Hematopoietic multipotent progenitor cell treated with erythropoietin and hydrocortisone succinate and interleukin-3 and kit ligand, for 6 days (in vitro differentiated cells): ENCODE data around the gene HPCAL1.
"Not testable (repeated sequence)": the region's sequence is repeated elsewhere in the genome, so short reads cannot be mapped to it uniquely, and the experiment has no call there.

Source experiments
- DNase-seq: peaks from one replicate; pipeline ENCODE4 v3.0.0-alpha.2; 2015

HPCAL1 gene

GRCh38 chr2:10285556-10286198 lies 17.0 kb upstream of the HPCAL1 start:
- peak; percentile 78 for DNase-seq

GRCh38 chr2:10286216-10287037 lies 16.3 kb upstream of the HPCAL1 start:
- DNase-seq: no peak

- DNase-seq: no peak
These were observed 14.9 kb upstream of the HPCAL1 start for GRCh38 chr2:10287761-10288160.

DNA sequence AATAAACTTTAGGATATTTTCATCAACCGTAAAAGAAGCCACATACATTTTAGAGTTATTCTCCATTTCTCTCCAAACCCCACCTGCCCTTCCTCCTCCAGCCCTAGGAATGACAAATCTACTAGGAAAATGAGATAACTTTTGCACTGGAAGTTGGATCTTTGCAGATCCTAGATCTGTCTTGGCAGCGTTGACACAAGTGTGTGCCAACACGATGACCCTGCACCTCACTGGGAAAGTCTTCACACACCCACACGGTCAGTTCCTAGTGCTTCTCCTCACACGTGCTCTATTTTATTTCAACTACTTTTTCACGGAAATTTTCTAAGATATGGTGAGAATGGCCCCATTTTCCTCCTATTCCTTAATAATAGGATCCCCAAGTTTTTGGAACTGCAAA lies 14.1 kb upstream of the HPCAL1 start:
- DNase-seq: no peak

DNA sequence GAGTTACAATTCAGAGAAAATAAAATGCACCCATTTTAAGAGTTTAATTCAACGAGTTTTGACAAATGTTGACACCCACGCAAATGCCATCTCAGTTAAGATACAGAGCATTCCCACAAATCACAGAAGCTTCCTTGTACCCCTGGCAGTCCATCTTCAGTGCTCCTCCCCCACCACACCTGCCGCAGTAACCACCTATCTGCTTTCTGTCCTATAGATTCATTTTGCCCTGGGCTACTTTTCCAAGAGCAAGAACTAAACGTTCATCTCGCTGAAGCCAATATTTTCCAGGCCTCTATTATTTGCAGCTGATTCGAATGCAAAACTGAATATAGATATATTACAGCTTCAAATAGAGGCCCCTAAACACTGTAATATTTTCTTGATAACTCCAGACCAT lies 13.4 kb upstream of the HPCAL1 start:
- no peak for DNase-seq

- DNase-seq: no peak
These were observed 12.8 kb upstream of the HPCAL1 start for GRCh38 chr2:10289891-10290290.

GRCh38 chr2:10291376-10291775 lies 11.3 kb upstream of the HPCAL1 start:
- not testable (repeated sequence) for DNase-seq

- DNase-seq: no peak
These were observed 10.7 kb upstream of the HPCAL1 start for GRCh38 chr2:10292033-10292432.

- no peak for DNase-seq
These were observed 9.1 kb upstream of the HPCAL1 start for GRCh38 chr2:10293603-10294002.

- DNase-seq: no peak
These were observed 8.6 kb upstream of the HPCAL1 start for GRCh38 chr2:10294077-10294476.

GRCh38 chr2:10295649-10296048 lies 7.1 kb upstream of the HPCAL1 start:
- DNase-seq: not testable (repeated sequence)

- no peak for DNase-seq
These were observed 6.6 kb upstream of the HPCAL1 start for GRCh38 chr2:10296142-10296541.

GRCh38 chr2:10297191-10297830 lies 5.4 kb upstream of the HPCAL1 start:
- DNase-seq: no peak

DNA sequence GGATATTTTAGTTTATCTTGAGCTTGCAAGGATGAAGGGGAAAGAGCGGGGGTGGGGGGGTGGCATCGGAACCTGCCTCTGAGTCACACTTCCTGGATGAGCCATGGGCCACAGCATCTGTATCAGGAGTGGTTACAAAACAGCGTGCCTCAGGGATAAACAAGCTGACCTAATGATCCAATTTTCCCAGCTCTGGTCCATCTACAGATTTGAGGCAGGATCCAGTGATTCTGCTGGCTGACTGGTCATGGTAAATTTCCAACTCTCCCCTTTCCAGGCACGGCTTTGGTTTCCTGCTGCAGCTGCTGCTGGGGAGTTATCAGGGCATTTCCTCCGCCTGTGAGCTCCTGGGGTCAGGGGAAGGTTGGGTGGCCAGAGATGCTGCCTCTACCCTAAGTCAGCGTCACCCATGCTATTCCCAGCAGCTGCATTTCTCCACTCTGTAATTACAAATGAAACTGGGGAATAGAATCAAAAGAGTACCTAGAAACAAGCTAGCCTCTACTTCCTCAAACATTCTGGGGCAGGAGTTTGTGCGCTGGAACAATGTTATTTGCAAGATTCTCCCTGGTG lies 4.7 kb upstream of the HPCAL1 start:
- DNase-seq: peak; percentile 44

GRCh38 chr2:10298777-10299176 lies 3.9 kb upstream of the HPCAL1 start:
- not testable (repeated sequence) for DNase-seq

DNA sequence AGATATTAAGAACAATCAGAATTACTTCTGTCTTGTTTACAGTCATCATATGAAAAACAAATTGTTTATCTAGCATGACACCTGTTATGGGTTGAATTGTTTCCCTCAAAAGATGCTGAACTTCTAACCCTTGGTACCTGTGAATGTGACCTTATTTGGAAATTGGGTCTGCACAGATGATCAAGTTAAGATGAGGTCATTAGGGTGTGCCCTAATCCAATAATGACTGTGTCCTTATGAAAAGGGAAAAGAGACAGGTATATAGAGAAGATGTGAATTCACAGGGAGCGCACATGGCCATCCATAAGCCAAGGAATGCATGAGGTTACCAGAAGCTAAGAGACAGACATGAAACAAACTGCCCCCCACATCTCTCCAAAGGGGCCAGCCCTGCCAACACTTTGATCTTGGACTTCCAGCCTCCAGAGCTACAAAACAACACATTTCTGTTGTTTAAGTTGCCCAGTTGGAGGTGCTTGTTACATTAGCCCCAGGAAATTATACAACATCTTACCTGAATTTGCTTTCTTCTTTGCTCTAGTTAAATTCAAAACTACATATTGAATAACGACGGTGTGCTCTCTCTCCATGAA lies 2.3 kb upstream of the HPCAL1 start:
- DNase-seq: no peak

- no peak for DNase-seq
These were observed 1.4 kb upstream of the HPCAL1 start for GRCh38 chr2:10300997-10301940.

DNA sequence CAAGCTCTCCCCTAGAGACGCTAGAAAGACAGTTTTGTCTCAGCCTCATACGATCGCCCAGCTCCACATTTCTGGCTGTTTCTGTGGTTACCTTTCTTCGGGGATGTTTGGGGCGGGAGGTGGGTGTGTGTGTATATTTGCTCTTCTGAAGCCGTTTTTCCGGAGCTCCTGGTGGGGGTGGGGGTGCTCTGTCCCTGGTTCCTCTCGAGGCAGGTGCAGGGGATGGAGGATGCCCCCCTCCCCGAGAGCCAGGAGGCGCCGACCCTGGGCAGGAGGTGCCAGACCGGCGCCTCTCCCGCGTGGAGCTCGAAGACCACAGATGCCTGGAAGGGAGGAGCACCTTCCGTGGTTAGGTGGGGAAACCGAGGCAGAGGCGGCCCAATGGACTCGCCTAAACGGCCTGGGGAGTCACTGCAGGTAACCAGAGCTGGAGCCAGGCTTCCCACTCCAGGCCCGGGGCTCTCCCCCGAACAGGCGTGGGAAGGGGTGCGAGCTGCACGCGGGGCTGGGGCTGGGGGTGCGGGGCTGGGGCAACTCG lies 694 bp upstream of the HPCAL1 start:
- no peak for DNase-seq

DNA sequence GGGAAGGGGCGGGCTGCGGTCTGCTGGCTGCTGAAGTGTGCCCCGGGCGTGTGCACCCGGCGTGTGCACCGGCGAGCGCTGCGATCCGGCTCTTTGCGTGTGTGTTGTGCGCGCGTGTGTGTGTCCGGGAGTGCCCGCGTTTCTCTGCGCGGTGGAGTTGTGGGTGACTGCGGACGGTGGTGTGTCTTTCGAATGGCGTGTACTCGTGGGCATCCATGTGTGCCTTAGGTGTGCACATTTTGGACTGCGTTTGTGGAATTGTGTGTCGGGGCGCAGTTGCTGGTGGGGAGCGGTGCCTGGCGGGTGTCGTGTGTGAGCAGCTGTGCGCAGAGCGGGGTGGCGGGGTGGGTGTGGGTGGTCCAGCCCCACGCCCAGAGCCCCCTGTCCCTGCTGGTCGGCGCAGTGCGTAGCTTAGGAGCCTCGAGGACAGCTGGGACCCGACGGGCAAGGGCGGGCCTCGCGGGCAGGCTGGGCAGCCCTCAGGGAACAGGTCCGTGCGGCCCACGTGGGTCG lies 533 bp downstream of the HPCAL1 start:
- peak; percentile 41 for DNase-seq

DNA sequence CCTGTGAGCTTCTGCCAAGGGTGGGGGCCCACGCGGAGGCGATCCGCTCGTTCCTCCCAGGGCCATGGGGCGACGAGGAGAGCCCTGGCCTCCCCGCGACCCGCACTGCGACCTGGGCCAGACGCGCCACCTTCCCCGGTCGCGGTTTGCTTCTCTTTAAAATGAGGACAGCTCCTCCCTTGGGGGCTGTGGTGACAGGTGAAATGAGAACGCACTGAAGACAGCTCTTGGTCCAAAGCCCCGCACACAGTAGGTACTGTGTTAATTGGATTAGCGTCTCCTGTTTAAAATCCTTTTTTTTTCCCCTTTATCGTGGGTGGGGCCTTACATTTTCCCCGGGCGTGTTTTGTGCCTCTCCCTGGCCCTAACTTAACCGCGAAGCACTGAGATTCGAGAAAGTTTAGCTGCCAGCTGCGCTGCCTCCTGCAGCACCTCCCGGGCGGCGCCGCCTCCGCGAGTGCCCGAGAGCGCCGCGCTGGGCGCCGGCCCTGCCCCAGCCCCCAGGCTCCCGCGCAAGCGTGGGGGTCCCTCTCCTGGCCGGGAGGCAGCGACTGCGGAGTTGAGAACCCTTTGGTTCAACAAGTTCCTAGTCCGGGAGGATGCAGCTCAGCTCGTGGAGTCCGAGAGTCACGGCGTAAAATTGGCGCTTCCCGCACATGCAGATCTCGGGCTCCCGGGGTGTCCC lies 1.1 kb downstream of the HPCAL1 start:
- DNase-seq: peak; percentile 65
